HG02798 (cell line): ENCODE data around the gene RTCB.
"Not testable (repeated sequence)": the region's sequence is repeated elsewhere in the genome, so short reads cannot be mapped to it uniquely, and the experiment has no call there.

Source experiments
- ATAC-seq: cut with Tn5 transposase; IDR thresholded peaks from one replicate; pipeline ENCODE4 v1.9.1; 2021; ENCODE audit warnings: mild to moderate bottlenecking; ENCODE audit not compliant: unreplicated experiment, poor library complexity

RTCB gene

GRCh38 chr22:32396255-32396654, 15.8 kb downstream of the RTCB start:
- ATAC-seq: no peak

- no peak for ATAC-seq
These were observed 16.9 kb downstream of the RTCB start for GRCh38 chr22:32395107-32395506.

DNA sequence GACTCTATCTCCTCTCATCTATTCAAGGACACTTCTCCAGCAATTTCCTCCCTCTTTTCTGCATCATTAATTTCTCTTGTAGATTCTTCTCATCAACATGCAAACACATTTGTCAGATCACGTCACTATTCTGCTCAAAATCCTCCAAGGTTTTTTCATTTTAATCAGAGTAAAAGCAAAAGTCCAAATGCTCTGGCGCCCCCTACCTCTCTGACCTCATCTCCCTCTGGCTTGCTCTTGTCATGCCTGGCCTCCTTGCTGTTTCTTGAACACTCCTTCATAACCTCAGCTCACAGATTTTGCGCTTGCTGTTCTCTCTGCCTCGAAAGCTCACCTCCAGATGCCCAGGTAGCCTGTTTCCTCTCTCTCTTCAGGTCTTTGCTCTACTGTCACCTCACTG, 22.4 kb downstream of the RTCB start:
- ATAC-seq: no peak

GRCh38 chr22:32385681-32386080, 26.4 kb downstream of the RTCB start:
- ATAC-seq: no peak

GRCh38 chr22:32380991-32381390, 31.1 kb downstream of the RTCB start:
- no peak for ATAC-seq

DNA sequence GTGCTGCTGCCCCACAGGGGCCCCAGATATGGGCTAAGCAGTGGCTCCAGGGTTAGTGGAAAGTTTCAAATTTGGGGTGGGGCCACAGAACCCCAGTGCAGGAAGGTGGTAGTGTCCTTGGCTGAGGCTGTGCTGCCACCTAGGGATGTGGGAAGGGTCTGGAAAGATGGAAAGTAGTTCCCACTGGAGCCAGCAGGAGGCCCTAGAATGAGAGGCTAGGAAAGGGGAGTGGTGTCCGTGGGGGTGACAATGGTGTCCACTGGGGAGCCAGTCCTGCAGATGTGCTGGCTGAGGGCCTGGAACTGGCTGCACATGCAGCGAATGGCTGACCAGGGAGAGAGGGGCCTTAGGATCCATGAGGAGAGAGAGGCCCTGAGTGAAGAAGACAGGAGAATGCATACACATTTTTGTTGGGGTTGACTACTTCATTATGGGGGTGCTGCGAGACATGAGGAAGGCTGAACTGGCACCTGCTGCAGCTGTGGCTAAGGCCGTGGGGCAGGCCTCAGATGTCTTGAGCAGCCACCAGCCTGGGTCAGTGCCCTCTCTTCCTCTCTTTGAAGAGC, 33.3 kb downstream of the RTCB start:
- no peak for ATAC-seq

GRCh38 chr22:32376681-32377080, 35.4 kb downstream of the RTCB start:
- ATAC-seq: no peak

DNA sequence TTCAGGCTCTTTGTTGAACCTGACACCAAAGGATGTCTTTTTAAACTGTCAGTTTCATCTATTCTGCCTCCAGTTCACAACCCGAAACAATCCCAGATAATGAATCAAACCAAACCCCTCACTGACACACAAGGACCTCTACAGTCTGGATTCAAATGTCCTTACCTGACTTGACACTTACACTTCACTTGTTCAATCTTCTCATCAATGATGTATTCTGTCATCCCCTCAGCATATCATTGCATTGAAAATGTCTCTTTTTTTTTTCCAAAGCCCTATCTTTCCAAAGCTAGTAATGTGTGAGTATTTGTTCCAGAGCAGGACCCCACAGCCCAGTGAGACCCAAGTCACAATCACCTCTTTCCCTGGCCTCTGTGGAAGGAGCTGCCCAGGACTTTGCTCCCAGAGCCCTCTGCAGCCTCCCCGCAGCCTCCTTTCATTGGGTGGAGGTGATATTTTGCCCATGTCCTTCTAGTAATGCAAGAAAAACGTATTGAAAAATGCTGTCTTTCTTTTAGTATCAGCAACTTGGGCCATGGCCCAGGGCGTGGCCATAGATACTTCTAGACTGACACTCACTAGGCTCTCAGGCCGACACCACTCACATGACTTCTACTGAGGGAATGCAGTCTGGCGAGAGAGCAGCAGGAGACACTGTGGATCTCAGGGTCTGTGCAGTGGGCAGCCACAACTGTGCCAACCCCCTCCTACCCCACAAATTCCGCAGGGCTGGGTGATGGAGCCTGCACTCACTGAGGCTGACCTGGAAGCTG, 36.2 kb downstream of the RTCB start:
- no peak for ATAC-seq

DNA sequence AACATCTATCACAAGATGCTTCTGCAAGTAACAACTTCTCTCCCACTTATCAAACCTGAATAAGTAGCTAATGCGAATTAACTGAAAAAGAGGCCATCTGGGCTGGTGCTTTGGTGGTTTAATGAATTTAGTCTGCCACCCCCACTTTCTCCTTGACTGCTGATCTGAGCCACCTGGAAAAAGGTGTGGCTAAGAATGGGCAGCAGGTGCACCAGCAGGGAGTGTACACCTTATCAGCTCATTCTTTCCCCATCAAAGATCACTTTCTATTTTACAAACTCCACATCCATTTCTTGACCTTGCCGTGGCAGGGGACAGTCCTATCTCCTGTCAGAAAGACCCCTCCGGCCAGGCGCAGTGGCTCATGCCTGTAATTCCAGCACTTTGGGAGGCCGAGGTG, 47.8 kb downstream of the RTCB start:
- ATAC-seq: no peak

GRCh38 chr22:32361257-32361656, 50.8 kb downstream of the RTCB start:
- ATAC-seq: no peak

DNA sequence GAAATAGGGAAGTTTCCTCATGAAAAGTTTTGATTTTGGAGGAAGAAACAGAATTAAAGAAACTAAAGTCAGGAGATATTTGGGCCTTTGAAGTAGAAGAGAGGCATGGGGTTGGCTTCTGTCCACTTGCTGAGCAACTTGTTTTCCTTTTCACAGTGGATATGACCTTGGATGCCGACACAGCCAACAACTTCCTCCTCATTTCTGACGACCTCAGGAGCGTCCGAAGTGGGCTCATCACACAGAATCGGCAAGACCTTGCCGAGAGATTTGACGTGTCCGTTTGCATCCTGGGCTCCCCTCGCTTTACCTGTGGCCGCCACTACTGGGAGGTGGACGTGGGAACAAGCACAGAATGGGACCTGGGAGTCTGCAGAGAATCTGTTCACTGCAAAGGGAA, 52.0 kb downstream of the RTCB start:
- not testable (repeated sequence) for ATAC-seq

DNA sequence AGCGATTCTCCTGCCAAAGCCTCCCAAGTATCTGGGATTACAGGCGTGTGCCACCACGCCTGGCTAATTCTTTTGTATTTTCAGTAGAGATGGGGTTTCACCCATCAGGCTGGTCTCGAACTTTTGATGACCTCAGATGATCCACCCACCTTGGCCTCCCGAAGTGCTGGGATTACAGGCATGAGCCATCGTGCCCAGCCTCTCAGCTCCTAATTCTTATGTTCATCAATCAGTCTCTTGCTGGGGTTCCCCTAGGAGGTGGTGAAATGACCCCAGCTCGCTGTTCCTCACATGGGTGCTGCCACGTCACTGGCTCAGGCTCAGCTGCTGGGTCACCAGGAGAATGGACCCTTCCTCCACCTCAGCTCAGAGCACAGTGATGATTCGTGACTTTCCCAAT, 54.5 kb downstream of the RTCB start, which contains the start of gene RFPL3:
Gene RFPL3 (plus strand): TSS at position 301 of the 400 bp plus-strand sequence. CDS start 205 bp downstream, outside the sequence.
- not testable (repeated sequence) for ATAC-seq

- no peak for ATAC-seq
These were observed 56.3 kb downstream of the RTCB start for GRCh38 chr22:32355760-32356159.

GRCh38 chr22:32354360-32355351, 57.4 kb downstream of the RTCB start:
- no peak for ATAC-seq

DNA sequence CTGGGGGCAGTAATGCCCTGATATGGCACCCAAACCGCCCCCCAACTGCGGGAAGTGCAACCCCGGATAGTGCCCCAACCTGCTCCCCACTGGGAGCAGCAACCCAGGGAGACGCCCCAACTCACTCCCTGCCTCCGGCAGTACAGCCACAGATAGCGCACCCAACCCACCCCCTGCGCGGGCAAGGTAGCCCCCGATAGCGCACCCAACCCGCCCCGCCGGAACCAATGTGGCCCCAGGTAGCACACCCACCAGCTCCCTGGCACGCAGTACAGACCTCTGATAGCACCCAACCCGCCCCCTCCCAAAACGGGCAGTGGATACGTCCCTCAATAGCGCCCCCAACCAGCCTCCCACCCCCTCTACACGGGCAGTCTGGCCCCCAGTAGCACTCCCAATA, 58.2 kb downstream of the RTCB start:
- ATAC-seq: no peak

- no peak for ATAC-seq
These were observed 58.8 kb downstream of the RTCB start for GRCh38 chr22:32353292-32353691.

DNA sequence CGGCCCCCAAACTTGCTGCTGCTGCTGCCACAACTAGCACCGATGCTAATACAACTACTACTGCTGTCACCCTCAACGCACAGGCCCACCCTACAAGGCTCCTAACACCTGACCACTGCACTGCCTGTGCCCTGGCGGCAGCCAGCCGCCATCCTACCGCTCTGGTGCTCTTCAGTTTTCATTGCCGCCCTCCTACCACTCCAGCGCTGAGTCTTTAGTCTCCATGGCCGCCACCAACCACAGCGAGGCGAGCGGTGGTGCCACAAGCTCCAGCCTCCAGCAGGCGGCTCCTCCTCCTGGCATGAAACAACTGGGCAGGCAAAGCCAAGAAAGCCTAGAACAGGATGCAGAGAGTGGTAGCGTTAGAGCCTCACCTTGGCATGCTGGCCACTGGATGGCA, 59.4 kb downstream of the RTCB start:
- ATAC-seq: no peak

DNA sequence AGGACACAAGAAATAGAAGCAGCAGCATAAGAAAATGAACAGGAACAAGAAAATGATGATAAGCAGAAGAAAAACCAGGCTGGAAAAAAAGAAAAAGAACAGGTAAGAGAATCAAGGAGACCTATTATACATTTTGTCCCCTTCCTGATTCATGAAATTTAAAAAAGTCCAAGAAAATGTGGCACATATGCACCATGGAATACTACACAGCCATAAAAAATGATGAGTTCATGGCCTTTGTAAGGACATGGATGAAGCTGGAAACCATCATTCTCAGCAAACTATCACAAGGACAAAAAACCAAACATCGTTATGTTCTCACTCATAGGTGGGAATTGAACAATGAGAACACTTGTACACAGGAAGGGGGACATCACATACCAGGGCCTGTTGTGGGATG, 60.2 kb downstream of the RTCB start:
- not testable (repeated sequence) for ATAC-seq

GRCh38 chr22:32348031-32348611, 63.9 kb downstream of the RTCB start:
- ATAC-seq: no peak

- no peak for ATAC-seq
These were observed 68.1 kb downstream of the RTCB start for GRCh38 chr22:32343941-32344340.
